A673 (cell line): ENCODE results near the gene MAP3K6.

Experiments
- CTCF ChIP-seq: fragments of 300-800, 200-600 bp; sonication (generic); conservative IDR thresholded peaks from 2 replicates; pipeline ENCODE4 v1.5.1; 2017; ENCODE audit warnings: low read depth, mild to moderate bottlenecking, antibody characterized with exemption, low read length, moderate library complexity, mixed read lengths
- EZH2 ChIP-seq: fragments of 200-600 bp; sonication (generic); IDR thresholded peaks from 2 replicates; pipeline ENCODE4 v1.6.1; 2017; ENCODE audit warnings: borderline replicate concordance, low read depth, mild to moderate bottlenecking, mixed read lengths, antibody characterized with exemption, low read length; ENCODE audit not compliant: poor library complexity, severe bottlenecking

GRCh38 chr1:27380224-27380623, 13.5 kb upstream of the MAP3K6 start:
- TF ChIP-seq CTCF (no peak), EZH2 (no peak)
